ENCODE measurements around the gene CALCOCO2.
"Not testable (repeated sequence)": the region's sequence is repeated elsewhere in the genome, so short reads cannot be mapped to it uniquely, and the experiment has no call there.

CALCOCO2 gene

DNA sequence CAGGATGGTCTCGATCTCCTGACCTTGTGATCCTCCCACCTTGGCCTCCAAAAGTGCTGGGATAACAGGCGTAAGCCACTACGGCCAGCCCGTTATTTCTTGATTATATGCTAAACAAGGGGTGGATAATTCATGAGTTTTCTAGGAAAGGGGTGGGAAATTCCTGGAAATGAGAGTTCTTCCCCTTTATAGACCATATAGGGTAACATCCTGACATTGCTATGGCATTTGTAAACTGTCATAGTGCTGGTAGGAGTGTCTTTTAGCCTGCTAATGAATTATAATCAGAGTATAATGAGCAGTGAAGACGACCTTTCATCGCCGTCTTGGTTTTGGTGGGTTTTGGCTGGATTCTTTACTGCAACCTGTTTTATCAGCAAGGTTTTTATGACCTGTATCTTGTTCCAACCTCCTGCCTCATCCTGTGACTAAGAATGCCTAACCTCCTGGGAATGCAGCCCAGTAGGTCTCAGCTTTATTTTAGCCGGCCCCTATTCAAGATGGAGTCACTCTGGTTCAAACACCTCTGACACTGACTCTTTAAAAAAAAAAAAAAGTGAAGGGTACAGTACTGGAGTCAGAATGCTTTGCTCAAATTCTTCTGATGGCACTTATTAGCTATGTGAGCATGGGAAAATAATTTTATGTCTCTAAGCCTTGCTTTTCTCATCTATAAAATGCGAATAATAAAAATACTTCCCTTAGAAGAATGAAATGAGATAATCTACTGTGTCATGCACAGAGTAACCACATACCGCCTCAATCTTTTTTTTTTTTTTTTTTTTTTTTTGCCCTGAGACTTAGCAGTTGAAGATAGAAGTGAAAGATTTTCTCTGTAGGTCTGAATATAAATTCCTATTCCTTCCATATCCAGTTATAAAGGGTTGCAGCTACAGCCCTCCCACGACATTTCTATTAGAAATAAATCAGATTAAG, 5.1 kb upstream of the CALCOCO2 start:
- no peak for DNase-seq (ENCODE audit: low spot score)
- Histone ChIP-seq H3K27ac (no peak overlapping the region), H3K4me3 (no peak overlapping the region)
- TF ChIP-seq, protein P1, sequence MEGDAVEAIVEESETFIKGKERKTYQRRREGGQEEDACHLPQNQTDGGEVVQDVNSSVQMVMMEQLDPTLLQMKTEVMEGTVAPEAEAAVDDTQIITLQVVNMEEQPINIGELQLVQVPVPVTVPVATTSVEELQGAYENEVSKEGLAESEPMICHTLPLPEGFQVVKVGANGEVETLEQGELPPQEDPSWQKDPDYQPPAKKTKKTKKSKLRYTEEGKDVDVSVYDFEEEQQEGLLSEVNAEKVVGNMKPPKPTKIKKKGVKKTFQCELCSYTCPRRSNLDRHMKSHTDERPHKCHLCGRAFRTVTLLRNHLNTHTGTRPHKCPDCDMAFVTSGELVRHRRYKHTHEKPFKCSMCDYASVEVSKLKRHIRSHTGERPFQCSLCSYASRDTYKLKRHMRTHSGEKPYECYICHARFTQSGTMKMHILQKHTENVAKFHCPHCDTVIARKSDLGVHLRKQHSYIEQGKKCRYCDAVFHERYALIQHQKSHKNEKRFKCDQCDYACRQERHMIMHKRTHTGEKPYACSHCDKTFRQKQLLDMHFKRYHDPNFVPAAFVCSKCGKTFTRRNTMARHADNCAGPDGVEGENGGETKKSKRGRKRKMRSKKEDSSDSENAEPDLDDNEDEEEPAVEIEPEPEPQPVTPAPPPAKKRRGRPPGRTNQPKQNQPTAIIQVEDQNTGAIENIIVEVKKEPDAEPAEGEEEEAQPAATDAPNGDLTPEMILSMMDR (IDR thresholded peaks at IDR 0.05): no peak

- TF ChIP-seq, protein P1 (IDR thresholded peaks at IDR 0.05): no peak
- Histone ChIP-seq H3K4me3 (peak overlapping the region; percentile 84), H3K27ac (peak overlapping the region; percentile 91 to 96)
- DNase-seq (ENCODE audit: low spot score): no peak
These were observed 681 bp downstream of the CALCOCO2 start for GRCh38 chr17:48831549-48831883.

GRCh38 chr17:48834973-48835372, 4.1 kb downstream of the CALCOCO2 start:
- no peak for DNase-seq (ENCODE audit: low spot score)
- H3K27ac ChIP-seq: no peak overlapping the region
- TF ChIP-seq, protein P1 (IDR thresholded peaks at IDR 0.05): no peak
- H3K4me3 ChIP-seq: no peak overlapping the region

DNA sequence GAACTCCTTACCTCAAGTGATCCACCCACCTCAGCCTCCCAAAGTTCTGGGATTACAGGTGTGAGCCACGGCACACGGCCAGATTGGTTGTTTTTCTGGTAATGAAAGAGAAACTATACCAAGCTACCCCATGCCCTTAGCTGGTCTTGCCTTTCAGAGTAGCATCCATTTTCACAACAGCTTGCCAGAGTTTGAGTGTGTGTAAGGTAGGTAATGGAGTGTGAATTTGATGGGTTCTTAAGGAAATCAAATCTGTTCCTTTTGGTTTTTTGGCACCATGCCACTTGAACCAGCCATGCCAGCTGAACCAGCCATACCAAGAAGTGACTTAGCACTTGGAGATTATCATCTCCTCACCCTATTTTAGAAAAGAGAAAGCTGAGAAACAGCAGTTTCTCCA, 5.1 kb downstream of the CALCOCO2 start:
- Histone ChIP-seq H3K27ac (peak overlapping the region in 1 of 2 donors; percentile 11), H3K4me3 (no peak overlapping the region)
- no peak for DNase-seq (ENCODE audit: low spot score)
- TF ChIP-seq, protein P1 (IDR thresholded peaks at IDR 0.05): no peak

GRCh38 chr17:48837458-48837857, 6.6 kb downstream of the CALCOCO2 start:
- not testable (repeated sequence) for DNase-seq (ENCODE audit: low spot score); H3K4me3 ChIP-seq; H3K27ac ChIP-seq

DNA sequence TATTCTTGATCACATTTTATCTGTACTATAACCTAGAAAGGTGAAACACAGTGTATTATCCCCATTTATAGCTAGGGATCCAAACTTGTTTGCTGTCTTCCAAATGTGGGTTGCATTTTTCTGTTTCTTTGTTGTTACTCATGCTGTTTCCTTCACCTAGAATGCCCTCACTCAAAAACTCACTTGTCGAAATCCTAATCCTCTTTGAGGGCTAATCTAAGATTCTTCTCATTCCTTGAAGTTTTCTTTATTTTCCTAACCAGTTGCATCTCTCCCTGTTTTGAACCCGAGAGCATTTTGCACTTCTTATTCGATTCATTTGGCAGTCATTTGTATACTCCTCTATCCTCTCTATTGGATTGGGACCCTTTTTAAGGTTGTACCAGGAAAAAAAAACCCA, 9.6 kb downstream of the CALCOCO2 start:
- TF ChIP-seq, protein P1 (IDR thresholded peaks at IDR 0.05): no peak
- Histone ChIP-seq H3K4me3 (peak overlapping the region; percentile 69), H3K27ac (peak overlapping the region; percentile 86 to 96)
- DNase-seq (ENCODE audit: low spot score): no peak

GRCh38 chr17:48841395-48841831, 10.6 kb downstream of the CALCOCO2 start:
- DNase-seq (ENCODE audit: low spot score): no peak
- TF ChIP-seq, protein P1 (IDR thresholded peaks at IDR 0.05): no peak
- Histone ChIP-seq H3K27ac (peak overlapping the region; percentile 86 to 96), H3K4me3 (peak overlapping the region; percentile 69)

All from coronary artery (tissue), 2 donors.